Skeletal muscle tissue (tissue), 4 donors: Measurements from ENCODE around the gene SMYD1. TPM values are rescaled to one million over a fixed set of nuclear protein-coding genes. Genes with fewer than 3 reads are reported as not detected.
A peak's percentile ranks its signal among the peaks of the same experiment; 100 is the strongest.

Experiments
- H3K27ac ChIP-seq: one replicate; pipeline ENCODE4 v1.7.0; 2013; ENCODE audit warnings: mild to moderate bottlenecking, low read depth, low read length, inconsistent platforms
- H3K27me3 ChIP-seq, 3 donors: one replicate each; pipeline ENCODE4 v1.7.0; 2013; ENCODE audit warnings: low read length in 3 of 3; ENCODE audit not compliant: control insufficient read depth in 3 of 3, insufficient read depth in 3 of 3
- H3K36me3 ChIP-seq, 3 donors: one replicate each; pipeline ENCODE4 v1.7.0; 2013; ENCODE audit warnings: low read length in 3 of 3; ENCODE audit not compliant: control insufficient read depth in 3 of 3, insufficient read depth in 3 of 3
- H3K4me1 ChIP-seq, 3 donors: one replicate each; pipeline ENCODE4 v1.7.0; 2013; ENCODE audit warnings: low read length in 3 of 3, mild to moderate bottlenecking in 3 of 3; ENCODE audit not compliant: control insufficient read depth in 3 of 3, insufficient read depth in 3 of 3
- H3K4me3 ChIP-seq, 3 donors: one replicate each; pipeline ENCODE4 v1.7.0; 2013; ENCODE audit warnings: low read length in 3 of 3
- H3K9ac ChIP-seq, 3 donors: one replicate each; pipeline ENCODE4 v1.7.0; 2013; ENCODE audit warnings: low read length in 3 of 3, mild to moderate bottlenecking in 3 of 3, moderate library complexity in 2 of 3, low read depth in 1 of 3
- H3K9me3 ChIP-seq, 3 donors: one replicate each; pipeline ENCODE4 v1.7.0; 2013; ENCODE audit warnings: low read length in 3 of 3; ENCODE audit not compliant: control insufficient read depth in 3 of 3
- total RNA-seq: library from RNA; depleted of rRNA; stranded (reverse); fragments of >200 nt; gene quantifications from one replicate; pipeline ENCODE4 v1.2.3, GENCODE V29; 2014
- donor health status: Osteomylitis.

The SMYD1 gene
- total RNA-seq, 1 donor from 2014 or later, result 147 TPM

DNA sequence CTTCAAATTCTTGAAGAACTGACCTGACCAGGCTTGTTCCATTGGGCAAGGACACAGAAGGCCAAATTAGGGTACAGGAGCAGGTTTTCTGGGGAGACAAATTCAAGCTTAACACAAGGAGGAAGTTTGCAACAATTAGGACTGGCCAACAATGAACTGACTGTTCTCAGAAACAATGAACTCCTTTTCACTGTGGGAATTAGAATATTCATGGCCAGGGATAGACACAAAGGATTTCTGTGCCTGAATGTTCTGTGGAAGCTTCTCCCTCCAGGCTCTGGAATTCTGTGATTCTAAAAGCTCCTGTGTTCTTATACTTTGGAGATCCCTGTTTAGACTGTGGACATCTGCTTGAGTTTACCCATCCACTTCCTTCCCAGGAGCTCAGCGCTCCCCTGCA, 15.2 kb downstream of the SMYD1 start:
- Histone ChIP-seq H3K9me3 (no peaks in the 10 kb centered on the region), H3K4me1 (peaks cover 29 to 48% (median 30%) of the 10 kb centered on the region in 3 donors), H3K27ac (peak overlapping the region; percentile 50), H3K36me3 (peaks cover 16 to 24% (median 22%) of the 10 kb centered on the region in 3 donors), H3K4me3 (no peak overlapping the region), H3K27me3 (no peaks in the 10 kb centered on the region), H3K9ac (no peak overlapping the region)

DNA sequence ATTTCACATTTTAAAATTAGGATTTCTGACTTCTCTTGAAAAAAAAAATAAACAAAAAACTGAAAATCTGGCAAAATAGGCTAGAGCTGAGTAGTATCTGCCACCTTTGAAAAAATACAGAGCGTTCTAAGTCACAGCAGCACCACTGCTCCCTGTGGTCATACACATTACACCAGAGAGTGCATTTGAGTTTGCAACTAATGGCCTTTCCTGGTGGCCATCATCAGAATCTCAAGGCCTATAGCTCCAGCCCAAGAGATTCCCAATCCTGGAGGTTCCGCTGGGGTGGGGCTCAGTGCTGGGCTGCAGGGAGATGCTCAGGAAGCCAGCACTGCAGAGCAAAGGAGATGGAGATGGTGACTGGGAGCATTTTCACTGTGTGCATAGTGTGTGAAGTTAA, 17.5 kb downstream of the SMYD1 start:
- Histone ChIP-seq H3K9ac (no peak overlapping the region), H3K27me3 (no peaks in the 10 kb centered on the region), H3K27ac (no peak overlapping the region), H3K9me3 (no peaks in the 10 kb centered on the region), H3K4me3 (no peak overlapping the region), H3K4me1 (peaks cover 19 to 33% (median 20%) of the 10 kb centered on the region in 3 donors), H3K36me3 (peaks cover 30 to 38% (median 35%) of the 10 kb centered on the region in 3 donors)

DNA sequence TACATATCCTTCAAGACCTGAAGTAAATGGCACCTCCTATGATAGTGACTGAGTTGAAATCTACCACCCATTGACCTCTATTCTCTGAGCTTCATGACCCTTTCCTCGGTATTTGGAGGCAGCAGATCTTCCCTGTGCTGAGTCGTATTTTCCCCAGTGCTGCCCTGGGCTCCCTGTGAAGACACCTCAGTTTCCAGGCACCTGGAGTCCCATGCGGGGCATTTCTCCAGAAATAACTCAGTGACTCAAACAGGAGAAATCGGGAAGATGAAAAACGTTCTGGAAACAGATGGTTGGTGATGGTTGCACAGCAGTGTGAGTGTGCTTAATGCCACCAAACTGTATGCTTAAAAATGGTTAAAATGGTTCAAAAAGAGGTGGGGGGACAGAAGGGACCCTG, 18.0 kb downstream of the SMYD1 start:
- Histone ChIP-seq H3K9ac (no peak overlapping the region), H3K27me3 (no peaks in the 10 kb centered on the region), H3K36me3 (peaks cover 30 to 41% (median 35%) of the 10 kb centered on the region in 3 donors), H3K4me1 (peaks cover 17 to 30% (median 18%) of the 10 kb centered on the region in 3 donors), H3K9me3 (no peaks in the 10 kb centered on the region), H3K4me3 (no peak overlapping the region), H3K27ac (no peak overlapping the region)

DNA sequence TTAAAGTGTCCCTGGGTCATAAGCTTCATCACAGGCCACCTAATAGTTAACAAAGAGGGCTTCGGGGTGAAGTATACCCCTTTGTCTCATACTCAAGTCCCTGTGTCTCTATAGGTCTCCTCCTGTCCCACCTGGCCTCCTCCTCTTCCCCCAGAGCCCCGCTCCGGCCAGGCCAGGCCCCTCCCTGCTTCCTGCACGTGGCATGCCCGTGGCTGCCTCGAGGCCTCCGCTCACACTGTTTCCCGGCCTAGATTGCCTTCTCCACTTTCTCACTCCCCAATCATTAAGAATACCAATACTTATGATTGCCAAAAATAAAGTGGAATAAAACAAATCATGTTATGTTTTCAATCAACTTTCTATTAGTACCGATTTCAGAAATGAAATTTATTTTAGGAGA, 18.8 kb downstream of the SMYD1 start:
- Histone ChIP-seq H3K9me3 (no peaks in the 10 kb centered on the region), H3K36me3 (peaks cover 35 to 49% (median 39%) of the 10 kb centered on the region in 3 donors), H3K27ac (no peak overlapping the region), H3K4me1 (peaks cover 13 to 29% (median 18%) of the 10 kb centered on the region in 3 donors), H3K9ac (no peak overlapping the region), H3K27me3 (no peaks in the 10 kb centered on the region), H3K4me3 (no peak overlapping the region)

DNA sequence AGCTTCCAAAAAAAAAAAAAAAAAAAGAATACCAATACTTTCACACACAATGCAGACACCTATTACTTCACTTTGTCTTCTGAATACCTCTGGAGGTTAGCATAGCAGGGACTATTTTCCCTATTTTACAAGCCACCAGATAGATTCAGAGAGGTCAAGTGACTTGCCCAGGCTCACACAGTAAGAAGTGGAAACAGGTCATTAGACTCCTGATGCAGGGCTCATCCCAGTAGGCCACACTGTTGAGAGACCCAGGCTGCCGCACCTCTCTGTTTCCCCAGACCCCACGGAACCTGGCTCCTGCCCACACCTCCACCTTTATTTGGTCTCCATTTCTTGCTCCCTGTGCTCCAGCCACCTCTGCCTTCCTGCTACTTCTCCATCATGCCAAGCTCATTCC, 19.4 kb downstream of the SMYD1 start:
- Histone ChIP-seq H3K4me3 (no peak overlapping the region), H3K36me3 (peaks cover 40 to 56% (median 42%) of the 10 kb centered on the region in 3 donors), H3K9me3 (no peaks in the 10 kb centered on the region), H3K27me3 (no peaks in the 10 kb centered on the region), H3K9ac (peak overlapping the region in 1 of 3 donors; percentile 20), H3K4me1 (peaks cover 8 to 24% (median 14%) of the 10 kb centered on the region in 3 donors), H3K27ac (no peak overlapping the region)

DNA sequence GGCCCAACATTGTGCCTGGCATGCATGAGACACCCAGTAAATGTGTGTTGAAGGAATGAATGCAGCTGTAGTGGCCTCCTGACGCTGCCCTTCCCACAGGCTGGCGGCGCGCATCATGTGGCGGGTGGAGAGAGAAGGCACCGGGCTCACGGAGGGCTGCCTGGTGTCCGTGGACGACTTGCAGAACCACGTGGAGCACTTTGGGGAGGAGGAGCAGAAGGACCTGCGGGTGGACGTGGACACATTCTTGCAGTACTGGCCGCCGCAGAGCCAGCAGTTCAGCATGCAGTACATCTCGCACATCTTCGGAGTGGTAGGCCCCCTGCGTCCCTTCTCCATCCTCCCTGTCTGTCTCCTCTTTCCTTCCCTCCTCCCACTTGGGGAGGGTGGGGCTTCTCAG, 20.1 kb downstream of the SMYD1 start:
- Histone ChIP-seq H3K36me3 (peaks cover 45 to 63% (median 46%) of the 10 kb centered on the region in 3 donors), H3K27ac (no peak overlapping the region), H3K9me3 (no peaks in the 10 kb centered on the region), H3K9ac (no peak overlapping the region), H3K27me3 (no peaks in the 10 kb centered on the region), H3K4me1 (peaks cover 3 to 21% (median 8%) of the 10 kb centered on the region in 3 donors), H3K4me3 (no peak overlapping the region)

DNA sequence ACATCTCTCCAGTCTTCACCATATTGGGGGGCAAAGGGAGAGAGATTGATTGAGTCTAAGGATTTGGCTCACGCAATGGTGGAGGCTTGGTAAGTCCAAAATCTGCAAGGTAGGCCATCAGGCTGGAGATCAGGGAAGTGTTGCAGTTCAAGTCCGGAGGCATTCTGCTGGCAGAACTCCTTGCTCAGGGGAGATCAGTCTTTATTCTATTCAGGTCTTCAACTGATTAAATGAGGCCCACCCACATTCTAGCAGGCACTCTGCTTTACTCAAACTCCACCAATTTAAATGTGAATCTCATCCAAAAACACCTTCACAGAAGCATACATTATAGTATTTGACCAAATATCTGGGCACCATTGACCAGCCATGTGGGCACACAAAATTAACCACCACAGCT, 21.4 kb downstream of the SMYD1 start:
- H3K27ac ChIP-seq, result no peak overlapping the region
- H3K27me3 ChIP-seq, result no peaks in the 10 kb centered on the region

DNA sequence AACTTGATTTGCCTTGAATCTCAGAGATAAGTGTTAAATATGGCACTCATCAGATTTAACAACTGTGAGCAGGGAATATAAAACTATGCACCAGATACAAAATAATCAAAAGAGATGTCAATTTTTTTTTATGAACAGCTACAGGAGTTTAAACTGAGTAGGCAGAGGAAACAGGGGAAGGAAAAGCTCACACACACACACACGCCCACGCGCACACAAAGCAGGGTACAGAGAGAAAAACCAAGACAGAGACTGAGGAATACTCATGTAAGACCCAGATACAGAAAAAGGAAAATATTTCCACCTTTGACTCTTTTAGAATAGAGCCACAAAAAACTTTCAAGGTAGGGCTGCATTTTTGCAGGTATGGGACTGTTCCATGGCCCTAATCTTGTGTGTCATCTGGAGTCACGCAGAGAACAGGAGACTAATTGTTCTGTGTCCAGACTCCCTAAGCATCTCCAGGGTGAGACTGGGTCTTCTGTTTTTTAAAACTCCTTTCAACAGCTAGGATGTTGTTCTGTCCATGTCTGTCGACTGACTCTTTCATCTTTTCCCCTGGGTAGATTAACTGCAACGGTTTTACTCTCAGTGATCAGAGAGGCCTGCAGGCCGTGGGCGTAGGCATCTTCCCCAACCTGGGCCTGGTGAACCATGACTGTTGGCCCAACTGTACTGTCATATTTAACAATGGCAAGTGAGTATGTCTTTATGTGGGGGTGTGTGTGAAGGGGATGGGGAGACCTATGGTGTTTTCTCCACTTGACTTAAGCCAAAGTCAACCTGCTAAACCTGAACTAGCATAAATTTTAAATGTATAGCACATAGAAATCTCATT, 23.0 kb downstream of the SMYD1 start:
- Histone ChIP-seq H3K9ac (no peak overlapping the region), H3K4me1 (peaks cover 2 to 8% (median 3%) of the 10 kb centered on the region in 3 donors), H3K27ac (no peak overlapping the region), H3K36me3 (peaks cover 60 to 76% (median 60%) of the 10 kb centered on the region in 3 donors), H3K27me3 (no peaks in the 10 kb centered on the region), H3K9me3 (no peaks in the 10 kb centered on the region), H3K4me3 (no peak overlapping the region)

More for the DNA sequence above, 21.4 kb downstream of the SMYD1 start:
- H3K9me3 ChIP-seq, result no peaks in the 10 kb centered on the region
- peaks cover 52 to 71% (median 59%) of the 10 kb centered on the region in 3 donors for H3K36me3 ChIP-seq
- no peak overlapping the region for H3K4me3 ChIP-seq
- peaks cover 3 to 16% (median 4%) of the 10 kb centered on the region in 3 donors for H3K4me1 ChIP-seq
- H3K9ac ChIP-seq, result no peak overlapping the region

DNA sequence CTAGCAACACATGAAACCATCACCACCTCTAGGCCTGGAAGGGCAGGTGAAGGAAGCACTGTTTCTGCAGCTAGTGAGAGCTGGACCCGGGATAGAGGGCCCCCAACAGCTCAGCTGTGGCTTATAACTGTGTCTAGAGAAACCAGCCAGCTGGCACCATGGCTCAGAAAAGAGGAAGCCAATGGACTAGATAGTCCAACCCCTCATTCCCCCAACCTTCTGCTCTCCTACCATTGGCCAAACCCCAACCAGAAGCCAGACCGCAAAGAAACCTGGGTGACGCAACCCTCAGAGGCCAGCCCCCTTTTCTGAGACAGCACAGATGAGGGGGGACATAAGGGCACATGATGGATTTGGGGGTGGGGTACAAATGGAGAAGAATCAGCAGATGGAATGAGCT, 24.3 kb downstream of the SMYD1 start:
- Histone ChIP-seq H3K9me3 (no peaks in the 10 kb centered on the region), H3K9ac (no peak overlapping the region), H3K4me1 (peaks cover 2 to 8% (median 3%) of the 10 kb centered on the region in 3 donors), H3K4me3 (no peak overlapping the region), H3K36me3 (peaks cover 66 to 88% (median 66%) of the 10 kb centered on the region in 3 donors), H3K27ac (no peak overlapping the region), H3K27me3 (no peaks in the 10 kb centered on the region)

DNA sequence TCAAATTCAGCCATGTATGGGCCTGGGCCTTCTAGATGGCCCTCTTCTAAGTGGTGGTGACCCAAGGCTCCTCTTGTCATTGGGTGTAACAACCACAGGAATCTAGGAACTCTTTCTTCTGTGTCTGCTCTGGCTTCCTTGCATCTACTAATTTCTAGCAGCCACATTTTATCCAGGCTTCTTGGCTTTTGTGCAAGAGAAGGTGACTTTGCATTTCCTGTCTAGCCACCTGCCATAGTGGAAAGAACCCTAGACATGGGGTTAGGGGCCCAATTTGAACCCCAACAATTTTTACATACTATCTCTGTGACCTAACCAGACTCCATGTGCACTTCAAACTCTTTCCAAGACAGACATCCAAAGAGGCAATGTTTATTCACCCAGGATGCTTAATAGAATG, 25.1 kb downstream of the SMYD1 start:
- Histone ChIP-seq H3K27me3 (no peaks in the 10 kb centered on the region), H3K4me1 (peaks cover 2 to 14% (median 6%) of the 10 kb centered on the region in 3 donors), H3K36me3 (peaks cover 64 to 88% (median 66%) of the 10 kb centered on the region in 3 donors), H3K27ac (no peak overlapping the region), H3K9ac (no peak overlapping the region), H3K4me3 (no peak overlapping the region), H3K9me3 (no peaks in the 10 kb centered on the region)
